ENCODE data around the gene PPARA.

PPARA gene

DNA sequence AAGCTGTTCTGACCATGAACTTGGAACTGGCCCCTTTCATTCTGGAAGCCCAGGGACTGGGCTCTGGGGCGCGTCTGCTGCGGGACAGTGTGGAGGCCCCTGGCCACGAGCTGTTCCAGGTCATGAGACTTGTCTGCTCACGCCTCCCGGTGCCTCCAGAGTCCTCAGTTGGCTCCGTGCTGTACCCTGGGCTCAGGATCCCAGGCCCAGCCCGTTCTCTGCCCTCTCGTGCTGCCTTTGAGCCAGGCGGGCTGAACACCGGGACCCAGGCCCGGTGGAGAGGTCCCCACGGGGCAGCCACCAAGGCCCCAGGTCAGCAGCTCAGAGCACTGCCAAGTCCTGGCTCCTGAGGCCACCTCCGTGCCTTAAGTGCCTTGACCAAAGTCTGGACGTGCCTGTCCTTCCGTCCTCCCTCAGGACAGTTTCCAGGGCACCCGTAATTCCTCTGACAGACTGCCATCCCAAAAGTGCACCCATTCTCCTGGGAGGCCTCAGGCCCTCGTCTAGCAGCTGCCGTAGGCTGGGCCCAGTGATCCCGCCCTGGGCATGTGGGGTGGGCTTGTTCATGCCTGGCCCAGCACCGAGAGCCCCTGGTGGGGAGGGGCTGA, 36.3 kb upstream of the PPARA start:
- DNase-seq (ENCODE audit: low spot score): no peak

DNA sequence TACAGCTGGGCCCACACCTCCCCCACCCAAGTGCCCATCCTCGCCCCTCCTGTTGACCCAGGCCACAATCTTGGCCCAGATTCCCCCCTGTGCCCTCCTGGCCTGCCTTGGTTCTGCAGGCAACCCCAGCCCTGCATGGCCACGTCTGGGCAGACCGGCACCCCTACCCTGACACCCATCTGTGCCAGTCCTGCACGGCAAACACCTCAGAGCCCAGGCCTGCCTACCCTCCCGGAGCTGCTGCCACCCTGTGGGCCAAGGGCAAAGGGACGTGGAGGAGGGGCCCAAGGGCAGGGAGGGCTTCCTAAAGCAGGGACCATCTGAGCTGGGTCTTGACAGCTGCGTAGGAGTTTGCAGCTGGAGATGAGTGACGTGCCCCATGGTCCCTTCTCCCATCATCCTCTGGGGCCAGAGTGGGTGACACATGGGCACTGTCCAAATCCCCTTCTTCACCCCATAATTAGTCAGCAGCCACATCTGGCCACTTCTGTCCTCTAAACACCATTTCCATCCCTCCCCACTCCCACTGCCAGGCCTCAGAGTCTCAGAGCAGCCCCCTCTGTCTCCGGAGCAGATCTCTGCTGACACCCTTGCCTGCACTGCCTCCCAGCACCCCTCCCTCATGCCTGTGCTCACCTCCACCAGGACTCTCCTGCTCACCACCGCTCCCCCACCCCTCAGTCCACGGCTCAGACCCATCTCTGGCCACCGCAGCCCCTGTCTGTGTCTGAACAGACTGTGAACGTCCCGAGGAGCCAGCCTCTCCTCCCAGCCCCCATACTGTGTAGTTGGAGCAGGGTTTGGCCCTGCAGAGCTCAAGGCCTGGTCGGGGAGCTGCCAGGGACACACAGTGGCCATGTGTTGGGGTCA, 35.6 kb upstream of the PPARA start:
- DNase-seq (ENCODE audit: low spot score): no peak

DNA sequence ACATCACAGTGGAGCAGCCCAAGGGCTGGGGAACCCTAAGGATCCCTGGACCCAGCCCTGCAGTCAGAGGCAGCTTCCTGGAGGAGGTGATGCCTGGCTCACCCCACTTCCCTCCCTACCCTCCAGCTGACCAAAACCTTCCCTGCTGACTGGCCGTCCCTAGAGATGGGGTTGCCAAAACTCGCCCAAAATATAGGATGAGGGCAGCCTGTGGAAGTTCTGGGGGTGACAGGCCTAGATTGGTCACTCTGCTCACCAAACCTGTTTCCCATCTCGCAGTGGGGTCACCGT, 35.0 kb upstream of the PPARA start:
- DNase-seq (ENCODE audit: low spot score): no peak

DNA sequence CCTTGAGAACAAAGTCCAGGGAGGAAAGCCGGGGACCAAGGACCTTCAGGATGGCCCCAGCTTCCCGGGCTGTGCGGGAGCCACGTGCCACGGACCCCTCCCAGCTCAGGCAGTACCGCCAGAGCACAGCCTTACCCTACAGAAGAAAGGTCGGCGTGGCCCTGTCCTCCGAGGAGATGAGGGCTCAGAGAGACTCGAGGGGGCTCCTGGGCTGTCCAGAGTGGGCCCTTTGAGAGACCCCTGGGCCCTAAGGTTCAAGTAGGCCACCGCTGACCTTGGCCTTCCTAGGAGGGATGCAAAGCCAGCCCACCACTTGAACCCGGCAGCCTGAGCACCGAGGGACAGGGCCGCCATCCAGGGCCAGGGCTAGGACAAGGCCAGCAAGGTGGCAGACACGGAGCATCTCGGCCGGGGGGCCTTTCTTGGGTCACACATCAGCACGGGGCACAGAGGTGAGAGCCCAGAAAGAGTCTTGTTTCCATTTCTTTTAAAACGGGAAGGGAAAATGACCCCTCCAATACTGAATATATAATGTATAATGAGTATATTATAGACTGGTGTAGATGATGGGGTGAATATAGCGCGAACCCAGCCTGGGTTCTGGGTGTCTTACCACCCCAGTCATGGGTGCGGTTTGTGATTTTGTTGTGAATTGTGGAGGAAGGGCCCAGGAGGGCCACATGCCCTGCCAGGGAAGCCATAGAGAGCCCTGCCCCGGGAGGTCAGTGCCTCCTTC, 34.4 kb upstream of the PPARA start:
- DNase-seq (ENCODE audit: low spot score): no peak

DNA sequence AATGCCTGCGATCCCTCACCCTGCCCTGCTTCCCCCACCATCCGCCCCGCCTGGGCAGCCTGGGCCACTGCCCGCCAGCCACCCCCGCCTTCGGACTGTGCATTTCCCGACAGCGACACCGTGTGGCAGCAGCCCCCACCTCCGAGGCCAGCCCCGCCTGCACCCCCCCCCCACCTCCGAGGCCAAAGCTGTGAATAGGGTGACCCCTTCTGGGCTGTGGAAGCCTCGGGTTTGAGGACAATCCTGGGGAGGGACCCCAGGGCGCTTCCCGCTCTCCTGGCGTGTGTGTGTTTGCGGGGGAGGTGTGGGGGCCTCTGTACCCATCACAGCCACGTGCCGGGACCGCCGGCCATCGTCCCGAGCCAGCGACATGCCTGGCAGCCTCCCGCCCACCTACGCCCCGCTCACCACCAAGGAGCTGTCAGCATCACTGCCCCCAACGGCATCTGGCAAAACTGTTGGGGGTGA, 33.8 kb upstream of the PPARA start:
- peak; percentile 86 for DNase-seq (ENCODE audit: low spot score)

DNA sequence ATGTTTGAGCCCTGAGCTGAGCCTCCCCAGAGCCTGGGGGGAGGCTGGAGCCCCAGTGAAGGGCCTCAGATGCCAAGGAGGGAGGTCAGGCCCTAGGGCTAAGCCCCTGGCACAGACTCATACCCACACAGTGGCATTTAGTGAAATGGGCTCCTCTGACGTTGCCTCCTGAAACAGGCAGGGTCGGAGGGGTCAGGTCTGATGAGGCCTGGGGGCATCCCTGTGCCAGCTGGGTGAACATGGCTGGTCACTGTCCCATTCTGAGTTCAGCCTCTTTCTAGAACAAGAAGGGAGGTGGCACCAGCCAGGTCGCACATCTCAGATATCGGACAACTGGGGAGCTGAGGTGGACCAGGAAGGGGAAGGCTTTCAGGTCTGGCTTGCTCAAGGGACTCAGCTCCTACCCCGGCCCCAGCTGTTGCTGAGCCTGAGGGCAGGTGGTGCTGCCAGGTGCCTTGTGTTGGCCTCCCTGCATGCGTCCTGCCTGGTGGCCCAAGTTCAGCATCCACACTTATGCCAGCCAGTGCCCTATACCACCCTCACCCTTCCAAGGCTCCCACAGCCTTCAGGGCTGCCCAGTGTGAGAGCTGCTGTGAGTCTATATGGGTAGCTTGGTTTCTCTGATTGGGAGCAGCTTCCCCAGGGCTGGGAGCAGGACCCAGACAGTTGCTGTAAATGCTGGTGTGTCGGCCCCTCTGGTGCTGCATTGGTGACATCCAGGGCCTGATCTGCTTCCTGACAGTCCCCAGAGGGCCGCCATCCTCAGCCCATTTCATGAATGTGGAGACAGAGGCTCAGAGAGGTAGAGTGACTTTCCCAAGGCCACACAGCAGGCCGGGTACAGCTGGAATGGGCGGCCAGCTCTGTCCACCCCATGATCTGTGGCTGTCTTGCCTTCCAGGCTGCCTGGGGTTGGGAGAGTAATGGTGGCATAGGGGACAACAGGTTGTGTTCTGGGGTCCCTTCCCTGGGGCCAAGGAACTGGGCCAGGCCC, 32.8 kb upstream of the PPARA start:
- no peak for DNase-seq (ENCODE audit: low spot score)

DNA sequence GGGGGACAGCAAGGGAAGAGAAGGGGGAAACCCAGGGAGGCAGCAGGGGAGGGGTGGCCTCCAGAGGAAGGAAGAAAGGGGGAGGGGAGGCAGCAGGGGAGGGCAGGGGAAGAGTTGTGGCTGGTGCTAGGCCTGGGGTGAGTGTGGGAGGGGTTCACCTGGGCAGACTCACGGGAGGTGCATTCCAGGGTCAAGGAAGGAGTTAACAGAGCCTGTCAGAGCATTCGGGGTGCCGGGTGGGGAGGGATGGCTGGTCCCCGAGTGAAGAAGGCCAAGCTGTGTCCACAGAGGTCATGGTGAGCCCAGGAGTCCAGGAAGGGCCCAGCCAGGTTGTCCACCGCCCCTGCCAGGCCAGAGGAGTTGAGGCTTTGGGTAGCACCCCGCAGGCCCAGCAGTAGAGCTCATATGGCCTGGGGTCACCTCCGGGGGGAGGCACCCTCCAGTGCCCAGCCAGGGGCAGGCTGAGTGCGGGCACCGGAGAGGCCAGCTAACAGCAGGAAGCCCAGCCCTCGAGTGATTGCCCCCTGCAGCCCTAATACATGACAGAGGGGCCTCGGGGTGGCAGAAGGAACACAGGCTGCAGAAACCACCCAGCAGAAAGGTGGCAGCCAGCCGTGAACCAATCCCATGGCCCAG, 31.1 kb upstream of the PPARA start:
- DNase-seq (ENCODE audit: low spot score): no peak

DNA sequence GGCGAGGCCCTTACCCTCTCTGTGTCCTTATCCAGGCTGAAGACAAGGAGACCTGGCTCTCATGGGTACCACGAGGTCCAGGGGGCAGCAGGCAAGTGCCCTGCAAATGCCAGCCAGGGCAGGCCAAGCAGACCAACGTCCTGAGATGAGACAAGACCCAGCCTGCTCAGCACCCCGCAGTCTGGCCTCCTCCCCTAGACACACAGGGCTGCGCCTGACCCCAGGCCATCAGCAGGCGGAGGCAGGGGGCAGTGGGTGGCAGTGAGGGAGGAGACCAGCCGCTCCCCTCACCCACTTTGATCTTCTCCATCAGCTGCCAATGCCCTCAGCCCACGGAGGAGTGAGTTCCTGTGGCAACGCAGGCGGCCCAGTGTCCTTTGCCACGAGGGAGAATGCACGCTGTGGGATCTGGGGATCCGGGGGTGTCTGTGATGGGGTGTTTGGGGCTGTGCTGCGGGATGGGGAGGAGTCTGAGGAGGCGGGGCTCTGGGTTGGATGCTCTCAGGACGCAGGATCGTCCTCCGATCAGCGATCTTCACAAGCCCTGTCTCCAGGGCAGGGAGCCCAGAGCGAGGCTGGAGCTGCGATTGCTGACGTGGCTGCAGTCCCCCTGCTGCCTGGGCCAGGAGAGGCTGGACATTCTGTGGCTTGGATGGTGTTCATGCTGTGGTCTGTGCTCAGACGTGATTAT, 30.5 kb upstream of the PPARA start:
- no peak for DNase-seq (ENCODE audit: low spot score)

DNA sequence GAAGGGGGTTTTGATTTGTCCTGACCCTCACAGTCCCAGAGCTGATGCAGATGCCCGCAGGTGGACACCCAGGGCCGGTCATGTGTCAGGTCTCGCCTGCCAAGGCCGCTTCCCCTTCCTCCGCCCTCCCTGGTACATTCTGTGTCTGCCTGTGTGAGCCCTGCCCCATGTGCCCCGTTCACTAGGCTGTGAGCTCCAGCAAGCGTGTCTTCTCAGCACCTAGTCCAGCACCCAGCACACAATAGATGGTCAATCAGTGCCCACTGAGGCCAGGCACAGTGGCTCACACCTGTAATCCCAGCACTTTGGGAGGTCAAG, 29.9 kb upstream of the PPARA start:
- no peak for DNase-seq (ENCODE audit: low spot score)

DNA sequence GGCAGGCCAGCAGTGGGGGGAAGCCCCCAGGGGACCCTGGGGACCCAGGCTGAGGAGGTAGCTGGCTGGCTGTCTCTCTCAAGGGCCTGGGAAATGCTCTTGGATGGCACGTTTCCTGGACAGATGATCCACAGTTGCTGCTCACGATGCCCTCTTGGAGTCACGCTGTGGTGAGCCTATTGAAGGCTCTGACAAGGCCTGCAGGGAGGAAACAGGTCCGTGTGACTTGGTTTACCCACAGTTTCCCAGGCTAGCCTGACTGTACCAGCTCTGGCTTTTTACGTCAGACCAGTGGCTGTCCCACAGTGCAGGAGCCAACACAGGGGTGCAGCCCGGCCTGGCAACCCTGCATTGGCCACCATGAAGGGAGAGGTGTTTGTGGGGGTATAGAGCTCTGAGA, 29.2 kb upstream of the PPARA start:
- DNase-seq (ENCODE audit: low spot score): no peak

DNA sequence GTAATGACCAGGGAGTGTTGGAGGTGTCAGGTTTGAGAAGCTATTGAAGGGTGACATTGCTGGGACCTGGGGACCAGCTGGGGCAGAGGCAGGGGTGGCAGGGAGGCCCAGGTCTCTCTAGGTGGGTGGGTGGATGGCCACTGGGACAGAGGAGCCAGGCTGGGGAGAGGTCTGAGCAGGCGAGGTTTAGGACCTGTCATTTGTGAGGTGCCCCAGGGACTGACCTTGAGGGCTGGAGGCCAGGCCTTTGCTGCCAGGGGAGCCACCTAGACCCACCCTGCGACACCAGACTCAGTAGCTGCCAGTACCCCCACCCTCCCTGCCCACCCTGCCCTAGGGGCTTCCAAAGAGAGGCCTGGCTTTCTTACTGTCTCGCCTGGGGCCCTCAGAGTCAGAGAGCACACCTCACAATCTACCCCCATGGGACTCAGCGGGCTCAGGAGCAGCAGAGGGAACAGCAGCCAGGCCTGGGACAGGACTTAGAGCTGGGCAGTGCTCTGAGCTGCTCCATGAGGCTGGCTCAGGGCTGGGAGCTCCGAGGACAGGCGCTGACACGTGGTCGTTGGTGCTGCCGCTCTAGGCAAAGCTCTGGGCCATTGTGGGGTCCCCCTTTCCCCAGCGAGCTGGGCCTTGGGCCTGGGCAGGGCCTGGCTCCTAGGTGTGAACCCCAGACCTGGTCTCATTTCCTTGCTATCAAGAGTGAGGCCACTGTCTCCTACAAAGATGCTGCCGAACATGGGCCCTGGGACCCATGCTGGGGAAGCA, 28.6 kb upstream of the PPARA start:
- no peak for DNase-seq (ENCODE audit: low spot score)

DNA sequence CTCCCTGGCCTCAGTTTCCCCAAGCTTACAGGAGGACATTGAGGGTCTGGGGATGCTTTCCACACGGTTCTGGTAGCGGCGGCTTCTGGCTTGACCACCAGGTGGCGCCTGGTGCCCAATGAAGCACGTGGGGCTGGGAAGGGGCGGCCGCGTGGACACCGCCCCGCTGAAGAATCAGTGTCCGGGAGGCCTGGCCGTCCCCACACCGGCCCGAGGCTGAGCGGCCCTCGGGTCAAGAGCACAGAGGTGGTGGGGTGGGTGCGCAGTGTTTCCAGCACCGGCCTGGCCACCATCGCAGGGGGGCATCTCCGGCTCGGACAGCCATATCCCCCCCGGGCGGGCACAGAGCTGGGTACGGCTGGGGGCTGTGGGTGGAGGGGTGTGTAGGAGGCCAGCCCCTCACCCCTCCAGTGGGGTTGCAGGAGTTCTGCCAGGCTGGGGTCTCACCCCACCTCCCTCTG, 27.8 kb upstream of the PPARA start:
- DNase-seq (ENCODE audit: low spot score): peak; percentile 75

DNA sequence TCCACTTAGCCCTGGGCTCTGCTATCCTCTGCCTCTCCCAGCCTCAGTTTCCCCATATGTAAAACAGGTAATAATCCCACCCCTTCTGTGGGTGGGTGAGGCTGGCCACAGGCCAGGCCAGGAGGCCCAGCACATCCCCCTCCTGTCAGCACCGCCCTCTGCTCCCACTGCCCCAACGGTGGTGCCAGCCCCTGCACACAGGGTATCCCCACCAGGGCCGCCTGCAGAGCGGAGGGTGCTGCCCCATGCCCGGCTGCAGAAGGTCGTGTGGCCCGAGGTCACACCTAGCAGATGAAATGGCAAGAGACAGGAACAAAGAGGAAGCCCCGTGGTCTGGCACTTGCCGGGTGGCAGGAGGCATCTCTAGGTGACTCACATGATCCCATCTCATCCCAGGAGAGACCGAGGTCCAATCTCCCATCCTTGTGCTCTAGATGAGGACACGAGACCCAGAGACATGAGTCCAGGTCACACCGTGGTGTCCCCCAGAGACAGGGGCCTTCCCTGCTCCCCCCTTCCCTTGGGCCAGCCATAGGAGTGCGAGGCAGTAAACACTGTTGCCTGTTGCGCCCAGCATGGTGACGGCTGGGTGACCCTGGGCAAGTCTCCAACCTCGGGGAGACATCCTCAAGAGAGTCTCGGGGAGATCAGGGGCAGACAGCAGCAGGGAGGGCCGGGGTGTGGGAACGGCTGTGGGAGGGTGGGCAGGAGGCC, 27.2 kb upstream of the PPARA start:
- no peak for DNase-seq (ENCODE audit: low spot score)

DNA sequence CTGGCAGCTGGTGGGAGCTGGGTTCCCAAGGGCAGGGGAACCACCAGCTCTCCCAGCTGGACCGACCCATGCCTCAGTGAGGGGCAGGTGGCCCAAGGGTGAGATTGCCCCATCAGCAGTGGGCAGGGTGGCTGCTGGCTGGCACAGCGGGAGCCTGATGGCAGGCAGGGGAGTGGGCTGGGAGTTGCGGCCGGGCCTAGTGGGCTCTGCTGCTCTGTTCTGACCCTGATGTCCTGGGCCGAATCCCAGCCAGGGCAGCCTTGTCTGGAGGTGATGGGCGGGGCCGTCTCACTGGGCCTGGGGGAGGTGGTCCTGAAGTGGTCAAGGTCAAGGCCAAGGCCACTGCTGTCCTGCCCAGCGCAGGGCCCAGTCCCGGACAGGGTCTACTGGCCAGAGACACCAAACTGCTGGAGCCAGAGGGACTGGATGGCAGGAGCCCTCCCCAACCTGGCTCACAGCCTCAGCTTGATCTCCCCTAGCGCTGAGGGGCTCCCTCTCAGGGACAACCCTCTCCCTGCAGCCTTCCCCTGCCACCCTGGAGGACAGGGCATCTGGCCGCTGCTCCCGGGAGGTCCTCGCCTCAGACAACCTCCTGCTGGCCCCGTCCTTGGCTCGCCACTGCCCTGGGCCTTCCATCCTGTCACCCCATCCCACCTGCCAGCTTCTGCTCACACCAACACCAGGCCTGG, 26.5 kb upstream of the PPARA start:
- DNase-seq (ENCODE audit: low spot score): no peak

DNA sequence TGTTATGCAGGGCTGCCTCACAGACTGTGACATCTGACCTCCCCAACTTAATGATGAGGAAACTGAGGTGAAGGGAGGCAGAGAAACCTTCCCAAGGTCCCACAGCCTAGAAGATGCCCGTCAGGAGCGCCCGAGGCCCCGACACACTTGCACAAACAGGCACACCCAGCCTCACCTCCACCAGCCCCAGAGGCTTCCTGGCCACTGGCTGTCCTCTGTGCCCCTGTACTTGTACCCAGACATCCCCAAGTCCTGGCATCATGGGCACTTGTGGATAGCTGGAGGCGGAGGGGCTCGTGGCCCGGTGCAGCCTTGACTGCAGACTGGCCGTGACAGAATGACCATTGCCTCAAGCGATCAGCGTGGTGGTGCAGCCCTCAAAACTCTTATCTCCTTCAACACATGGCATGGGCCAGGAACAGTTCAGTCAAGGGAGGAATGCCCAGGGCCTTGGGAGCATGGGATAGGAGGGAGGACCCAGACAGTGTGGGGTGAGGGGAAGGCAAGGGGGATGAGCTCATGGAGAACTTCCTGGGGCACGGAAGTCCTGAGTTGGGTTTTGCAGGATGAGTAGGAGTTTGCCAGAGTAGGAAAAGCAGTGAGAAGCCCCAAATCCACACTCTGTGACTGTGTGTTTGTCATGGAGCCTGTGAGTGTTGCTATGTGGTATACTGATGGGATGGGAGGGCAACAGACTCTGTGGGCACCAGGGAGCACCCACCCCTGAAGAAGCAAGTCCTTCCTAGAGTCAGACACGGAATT, 25.8 kb upstream of the PPARA start:
- no peak for DNase-seq (ENCODE audit: low spot score)

DNA sequence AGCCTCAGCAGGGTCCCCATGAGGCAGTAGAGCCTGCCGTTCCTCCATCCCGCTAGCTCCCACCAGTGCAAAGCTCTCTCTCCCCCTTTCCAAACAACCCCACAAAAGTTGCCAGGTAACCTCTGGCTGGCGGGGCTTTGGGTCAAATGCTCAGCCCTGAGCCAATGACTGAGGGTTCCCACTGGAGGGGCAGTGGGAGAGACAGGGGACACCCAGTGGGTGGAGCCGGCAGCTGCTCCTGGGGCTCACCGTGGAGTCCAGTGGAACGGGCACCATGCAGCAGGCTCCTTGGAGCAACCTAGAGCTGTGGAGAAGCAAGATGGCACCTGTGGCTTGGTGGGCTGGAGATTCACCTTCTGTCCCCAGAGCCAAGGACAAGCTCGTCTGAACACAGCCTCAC, 25.0 kb upstream of the PPARA start:
- DNase-seq (ENCODE audit: low spot score): no peak

DNA sequence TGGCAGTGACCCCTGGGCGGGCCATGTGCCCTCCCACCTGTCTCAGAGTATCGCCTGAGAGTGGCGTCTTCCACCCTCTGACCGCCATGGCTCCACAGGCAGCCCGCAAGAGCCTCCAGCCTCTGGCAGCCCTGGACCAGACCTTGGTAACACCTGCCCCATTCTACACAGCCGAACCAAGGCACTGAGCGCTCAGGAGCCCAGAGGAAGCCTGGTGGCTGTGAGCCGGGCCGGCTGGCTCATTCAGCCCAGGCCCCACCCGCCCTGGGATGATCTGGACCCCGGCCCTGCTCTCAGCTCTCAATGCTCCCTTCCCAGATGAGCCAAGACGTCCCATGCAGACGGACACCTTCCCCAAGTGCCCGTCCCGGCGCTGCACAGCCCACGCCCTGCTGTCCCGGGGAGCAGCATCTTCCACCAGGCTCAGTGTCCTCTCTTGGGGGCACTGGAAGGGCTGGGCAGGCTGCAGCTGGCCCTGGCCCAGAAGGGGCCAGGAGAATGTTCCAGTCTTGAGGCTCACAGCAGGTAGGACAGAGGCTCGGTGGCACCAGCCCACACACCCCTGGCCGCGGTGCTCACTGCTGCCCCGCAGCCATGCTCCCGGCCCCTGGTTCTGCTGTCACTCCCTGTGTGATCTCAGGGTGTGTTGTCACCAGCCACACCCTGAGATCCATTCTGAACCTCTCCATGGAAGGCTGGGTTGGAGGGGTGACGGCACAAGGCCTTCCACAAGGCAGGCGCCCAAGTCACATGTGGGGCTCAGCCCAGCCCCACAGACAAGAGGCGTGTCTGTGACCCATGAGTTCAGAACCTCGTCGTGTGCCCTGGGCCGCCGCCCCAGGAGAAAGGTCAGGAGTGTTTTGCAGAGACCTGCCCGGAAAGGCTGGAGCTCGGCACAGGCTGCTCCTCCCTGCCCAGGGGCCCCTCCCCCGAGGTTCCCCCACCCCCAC, 24.2 kb upstream of the PPARA start:
- no peak for DNase-seq (ENCODE audit: low spot score)
